Adrenal gland (tissue), 12 donors: ENCODE results near the gene INPP4A. TPM values are rescaled to one million over a fixed set of nuclear protein-coding genes. Genes with fewer than 3 reads are reported as not detected.
"Not testable (repeated sequence)": the region's sequence is repeated elsewhere in the genome, so short reads cannot be mapped to it uniquely, and the experiment has no call there.

ENCODE experiments used
- DNase-seq, 7 donors: peaks; one replicate each; pipeline ENCODE4 v3.0.0-alpha.2; 2019 to 2020
- H3K27ac ChIP-seq, 5 donors: fragments of 200-600 bp; sonication (generic) in 4 of 5; 1 replicate in 3 of 5; 2 replicates in 2 of 5; pipeline versions ENCODE4 v1.5.1 to v1.8.0; 2016 to 2020; ENCODE audit warnings: mild to moderate bottlenecking in 1 of 5
- H3K27me3 ChIP-seq: fragments of 200-600 bp; 2 replicates; pipeline ENCODE4 v1.8.0; 2021
- H3K36me3 ChIP-seq, 2 donors: fragments of 200-600 bp; replicated peaks in 1 of 2; 1 replicate in 1 of 2; 2 replicates in 1 of 2; pipeline versions ENCODE4 v1.5.1 to v1.8.0; 2018 to 2022
- H3K4me1 ChIP-seq, 2 donors: fragments of 200-600 bp; replicated peaks in 1 of 2; 1 replicate in 1 of 2; 2 replicates in 1 of 2; pipeline versions ENCODE4 v1.5.1 to v1.8.0; 2018 to 2021
- H3K4me3 ChIP-seq, 4 donors: fragments of 200-600 bp; sonication (generic) in 3 of 4; one replicate each; pipeline ENCODE4 v1.5.1; 2016 to 2018
- H3K9me3 ChIP-seq, 3 donors: fragments of 200-600 bp; sonication (generic) in 1 of 3; replicated peaks in 1 of 3; 1 replicate in 2 of 3; 2 replicates in 1 of 3; pipeline versions ENCODE4 v1.5.1 to v1.8.0; 2016 to 2021
- CTCF ChIP-seq, 6 experiments: fragments of 450-650 bp in 4 of 6; fragments of 200-600 bp in 2 of 6; sonication (generic) in 1 of 6; IDR thresholded peaks; 1 replicate in 5 of 6; 2 replicates in 1 of 6; pipeline versions ENCODE4 v1.5.1 to v1.8.0; 2016 to 2021; ENCODE audit warnings: antibody characterized with exemption in 6 of 6, mild to moderate bottlenecking in 2 of 6, moderate library complexity in 1 of 6
- POLR2A ChIP-seq, 2 donors: fragments of 450-650 bp; IDR thresholded peaks; one replicate each; pipeline ENCODE4 v1.6.1; 2017; ENCODE audit warnings: antibody characterized with exemption in 2 of 2, mild to moderate bottlenecking in 2 of 2, moderate library complexity in 1 of 2
- WGBS, 4 donors: extraction: QIAGEN DNeasy Blood & Tissue Kit in 2 of 4; methylation state at CpG; one replicate each; pipeline versions ENCODE4 v1.1.5 to v1.1.7; 2013 to 2017; 5-methylcytosine and 5-hydroxymethylcytosine counted together
- intact Hi-C, 2 donors: fragments of 100-400 bp; cut with DNase I; formaldehyde crosslinking; loops; one replicate each; pipeline versions ENCODE4 v1.14.1 to v1.15.0; 2022 to 2023
- polyA plus RNA-seq, 3 donors: library from polyadenylated mRNA; stranded (reverse); fragments of 200-250 nt in 2 of 3; fragments of 350-450 nt in 1 of 3; fragmentation: Illumina TruSeq in 1 of 3; extraction: RNeasy Lipid Tissue Mini Kit (QIAGEN cat#74804) in 1 of 3; gene quantifications; one replicate each; pipeline ENCODE4 v1.2.3, GENCODE V29; 2013 to 2014
- total RNA-seq, 9 donors: library from RNA; depleted of rRNA in 4 of 9; stranded (reverse); fragments of >200 nt in 4 of 9; fragments of 120-200 nt in 1 of 9; fragmentation: NEBNext Ultra II Directional in 1 of 9; extraction: Animal tissue kit (Norgen Biotek cat#: 25700) in 1 of 9; gene quantifications; one replicate each; pipeline versions ENCODE4 v1.1.0 to v1.2.4, GENCODE V29; 2013 to 2023
- donor health status: healthy with polysubstance abuse.
- donor health status: Bipolar disorder and iron deficiency.
- donor health status: DM: yes; HTN: yes; CAD: no.
- donor health status: DM: no; HTN: no; CAD: no.
- donor health status: DM: no; HTN: no; CAD: no.
- donor health status: DM: yes; HTN: yes; CAD: no.

Gene INPP4A
- total and polyA plus RNA-seq, 12 donors, result 8.8 to 40.5 (median 27.3) TPM

- Histone ChIP-seq H3K27ac (no peak overlapping the region), H3K4me3 (no peak overlapping the region), H3K27me3 (no peaks in the 10 kb centered on the region), H3K4me1 (no peaks in the 10 kb centered on the region), H3K9me3 (no peaks in the 10 kb centered on the region), H3K36me3 (peaks cover 0 to 11% of the 10 kb centered on the region in 2 donors)
- intact Hi-C loops, result no loop called here
- no peak for DNase-seq
- TF ChIP-seq CTCF (IDR thresholded peaks at IDR 0.05) (no peak), POLR2A (IDR thresholded peaks at IDR 0.05) (no peak)
- 94 to 98% (median 96%) methylated on average over 4 of the region's 4 CpGs for WGBS, 4 donors
Observed at GRCh38 chr2:98589489-98589888, 144.8 kb downstream of the INPP4A start.

- no peak overlapping the region for H3K27ac ChIP-seq
- intact Hi-C loops, result no loop called here
- H3K27me3 ChIP-seq, result no peaks in the 10 kb centered on the region
- no peaks in the 10 kb centered on the region for H3K4me1 ChIP-seq
- no peaks in the 10 kb centered on the region for H3K36me3 ChIP-seq
- peak in 1 of 7 donors; percentile 36 for DNase-seq
- 95 to 98% (median 96%) methylated on average over 4 to 8 of the region's 8 CpGs for WGBS, 4 donors
- H3K9me3 ChIP-seq, result no peaks in the 10 kb centered on the region
- TF ChIP-seq POLR2A (IDR thresholded peaks at IDR 0.05) (no peak), CTCF (IDR thresholded peaks at IDR 0.05) (no peak)
- no peak overlapping the region for H3K4me3 ChIP-seq
Observed at GRCh38 chr2:98592565-98592964, 147.9 kb downstream of the INPP4A start.

- H3K27me3 ChIP-seq, H3K4me1 ChIP-seq, intact Hi-C loops, H3K36me3 ChIP-seq, H3K4me3 ChIP-seq, H3K27ac ChIP-seq, H3K9me3 ChIP-seq, DNase-seq: not testable (repeated sequence)
- WGBS, 4 donors, result 87 to 95% (median 91%) methylated on average over 2 to 4 of the region's 4 CpGs
Observed at GRCh38 chr2:98594665-98595064, 150.0 kb downstream of the INPP4A start.

- TF ChIP-seq CTCF (IDR thresholded peaks at IDR 0.05) (no peak), POLR2A (IDR thresholded peaks at IDR 0.05) (no peak)
- intact Hi-C loops, result no loop called here
- no peaks in the 10 kb centered on the region for H3K27me3 ChIP-seq
- no peak overlapping the region for H3K4me3 ChIP-seq
- H3K36me3 ChIP-seq, result peaks cover 0 to 42% of the 10 kb centered on the region in 2 donors
- peak overlapping the region in 1 of 5 donors; percentile 12 for H3K27ac ChIP-seq
- no peaks in the 10 kb centered on the region for H3K4me1 ChIP-seq
- 72 to 88% (median 83%) methylated on average over 1 of the region's 1 CpG for WGBS, 4 donors
- H3K9me3 ChIP-seq, result no peaks in the 10 kb centered on the region
- no peak for DNase-seq
Observed at GRCh38 chr2:98598781-98599428, 154.2 kb downstream of the INPP4A start.
